Vagina (tissue), 2 donors: ENCODE results near the gene DNAH6. TPM values are rescaled to one million over a fixed set of nuclear protein-coding genes. Genes with fewer than 3 reads are reported as not detected.

Experiments
- DNase-seq, 2 donors: peaks; one replicate each; pipeline ENCODE4 v3.0.0-alpha.2; 2017; ENCODE audit errors: extremely low spot score in 2 of 2
- H3K27ac ChIP-seq: fragments of 200-600 bp; sonication (generic); one replicate; pipeline ENCODE4 v1.5.1; 2019
- H3K27me3 ChIP-seq: fragments of 200-600 bp; sonication (generic); one replicate; pipeline ENCODE4 v1.5.1; 2019
- H3K36me3 ChIP-seq, 2 donors: fragments of 200-600 bp; sonication (generic); one replicate each; pipeline ENCODE4 v1.5.1; 2017 to 2019
- H3K4me1 ChIP-seq: fragments of 200-600 bp; sonication (generic); one replicate; pipeline ENCODE4 v1.5.1; 2019
- H3K4me3 ChIP-seq, 2 donors: fragments of 200-600 bp; sonication (generic); 1 replicate in 1 of 2; 2 replicates in 1 of 2; pipeline ENCODE4 v1.5.1; 2016 to 2019
- H3K9me3 ChIP-seq: fragments of 200-600 bp; sonication (generic); one replicate; pipeline ENCODE4 v1.5.1; 2019
- POLR2A ChIP-seq, 2 donors: fragments of 450-650 bp; IDR thresholded peaks; one replicate each; pipeline ENCODE4 v1.6.1; 2017; ENCODE audit warnings: antibody characterized with exemption in 2 of 2, mild to moderate bottlenecking in 2 of 2, moderate library complexity in 2 of 2
- POLR2AphosphoS5 ChIP-seq, 2 donors: sonication (generic); formaldehyde crosslinking; IDR thresholded peaks; one replicate each; pipeline ENCODE4 v1.9.0; 2017; ENCODE audit warnings: antibody characterized with exemption in 2 of 2, mild to moderate bottlenecking in 2 of 2, low read depth in 1 of 2; ENCODE audit not compliant: insufficient read depth in 1 of 2
- intact Hi-C: fragments of 100-400 bp; cut with DNase I; formaldehyde crosslinking; loops from one replicate; pipeline ENCODE4 v1.15.1; 2023
- total RNA-seq: library from RNA; depleted of rRNA; stranded (reverse); fragments of >200 nt; gene quantifications from one replicate; pipeline ENCODE4 v1.2.3, GENCODE V29; 2016
- TF ChIP-seq, protein P1 (sequence below), 3 experiments: fragments of 450-650 bp in 2 of 3; fragments of 200-600 bp in 1 of 3; sonication (generic) in 1 of 3; IDR thresholded peaks; one replicate each; pipeline ENCODE4 v1.5.1; 2017 to 2019; ENCODE audit warnings: antibody characterized with exemption in 3 of 3, mild to moderate bottlenecking in 2 of 3, moderate library complexity in 2 of 3

DNAH6 gene
- total RNA-seq, 1 donor from 2014 or later, result 0.49 TPM

GRCh38 chr2:84748341-84748740 lies 232.0 kb downstream of the DNAH6 start:
- DNase-seq, result no peak
- no peaks in the 10 kb centered on the region for H3K36me3 ChIP-seq
- intact Hi-C loops, result no loop called here
- no peak overlapping the region for H3K4me3 ChIP-seq
- no peaks in the 10 kb centered on the region for H3K4me1 ChIP-seq
- H3K9me3 ChIP-seq, result no peaks in the 10 kb centered on the region
- no peaks in the 10 kb centered on the region for H3K27me3 ChIP-seq
- H3K27ac ChIP-seq, result no peak overlapping the region
- TF ChIP-seq POLR2A (IDR thresholded peaks at IDR 0.05) (no peak), POLR2AphosphoS5 (IDR thresholded peaks at IDR 0.05; ENCODE audit: insufficient read depth in 1 of 2, low read depth in 1 of 2) (no peak)
- TF ChIP-seq, protein P1, sequence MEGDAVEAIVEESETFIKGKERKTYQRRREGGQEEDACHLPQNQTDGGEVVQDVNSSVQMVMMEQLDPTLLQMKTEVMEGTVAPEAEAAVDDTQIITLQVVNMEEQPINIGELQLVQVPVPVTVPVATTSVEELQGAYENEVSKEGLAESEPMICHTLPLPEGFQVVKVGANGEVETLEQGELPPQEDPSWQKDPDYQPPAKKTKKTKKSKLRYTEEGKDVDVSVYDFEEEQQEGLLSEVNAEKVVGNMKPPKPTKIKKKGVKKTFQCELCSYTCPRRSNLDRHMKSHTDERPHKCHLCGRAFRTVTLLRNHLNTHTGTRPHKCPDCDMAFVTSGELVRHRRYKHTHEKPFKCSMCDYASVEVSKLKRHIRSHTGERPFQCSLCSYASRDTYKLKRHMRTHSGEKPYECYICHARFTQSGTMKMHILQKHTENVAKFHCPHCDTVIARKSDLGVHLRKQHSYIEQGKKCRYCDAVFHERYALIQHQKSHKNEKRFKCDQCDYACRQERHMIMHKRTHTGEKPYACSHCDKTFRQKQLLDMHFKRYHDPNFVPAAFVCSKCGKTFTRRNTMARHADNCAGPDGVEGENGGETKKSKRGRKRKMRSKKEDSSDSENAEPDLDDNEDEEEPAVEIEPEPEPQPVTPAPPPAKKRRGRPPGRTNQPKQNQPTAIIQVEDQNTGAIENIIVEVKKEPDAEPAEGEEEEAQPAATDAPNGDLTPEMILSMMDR (IDR thresholded peaks at IDR 0.05), result no peak

DNA sequence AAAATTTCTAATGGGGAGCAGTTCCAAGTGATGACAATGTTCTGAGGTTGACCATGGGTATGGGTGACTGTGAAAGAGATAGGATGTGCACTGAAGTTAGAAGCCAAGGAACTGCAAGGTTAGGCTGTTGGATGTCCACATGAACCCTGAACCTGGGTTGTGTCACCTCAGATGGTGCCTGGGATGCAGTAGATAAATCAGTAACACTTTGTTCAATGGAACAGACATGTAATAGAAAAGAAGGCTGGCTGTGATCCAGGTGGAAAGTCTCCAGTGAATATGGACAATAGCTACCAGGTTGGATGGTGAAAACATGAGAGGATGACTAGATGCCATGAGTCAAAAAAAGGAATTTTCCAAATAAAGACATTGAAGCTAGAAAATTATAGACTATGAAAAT lies 233.1 kb downstream of the DNAH6 start:
- no peak overlapping the region for H3K4me3 ChIP-seq
- H3K27me3 ChIP-seq, result no peaks in the 10 kb centered on the region
- no peaks in the 10 kb centered on the region for H3K9me3 ChIP-seq
- TF ChIP-seq POLR2AphosphoS5 (IDR thresholded peaks at IDR 0.05; ENCODE audit: insufficient read depth in 1 of 2, low read depth in 1 of 2) (no peak), POLR2A (IDR thresholded peaks at IDR 0.05) (no peak)
- TF ChIP-seq, protein P1 (IDR thresholded peaks at IDR 0.05), result no peak
- H3K27ac ChIP-seq, result no peak overlapping the region
- H3K4me1 ChIP-seq, result no peaks in the 10 kb centered on the region
- intact Hi-C loops, result no loop called here
- DNase-seq, result no peak
- no peaks in the 10 kb centered on the region for H3K36me3 ChIP-seq

DNA sequence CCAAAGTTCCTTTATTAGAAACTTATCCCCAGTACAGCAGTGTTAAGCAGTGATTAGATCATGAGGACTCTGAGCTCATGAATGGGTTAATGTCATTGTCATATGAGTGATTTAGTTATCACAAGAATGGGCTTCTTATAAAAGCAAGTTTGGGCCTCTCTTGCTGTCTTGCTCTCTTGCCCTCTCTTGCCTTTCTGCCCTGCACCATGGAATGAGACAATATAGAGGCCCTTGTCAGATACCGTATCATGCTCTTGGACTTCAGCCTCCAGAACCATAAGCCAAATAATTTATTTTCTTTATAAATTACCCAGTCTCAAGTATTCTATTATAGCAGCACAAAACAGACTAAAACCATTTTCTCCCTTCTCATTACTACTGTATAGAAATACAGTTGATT lies 238.8 kb downstream of the DNAH6 start:
- Histone ChIP-seq H3K27me3 (no peaks in the 10 kb centered on the region), H3K36me3 (no peaks in the 10 kb centered on the region), H3K4me1 (no peaks in the 10 kb centered on the region), H3K27ac (no peak overlapping the region), H3K4me3 (no peak overlapping the region), H3K9me3 (no peaks in the 10 kb centered on the region)
- no peak for TF ChIP-seq POLR2A (IDR thresholded peaks at IDR 0.05)
- TF ChIP-seq, protein P1 (IDR thresholded peaks at IDR 0.05), result no peak
- no peak for TF ChIP-seq POLR2AphosphoS5 (IDR thresholded peaks at IDR 0.05; ENCODE audit: insufficient read depth in 1 of 2, low read depth in 1 of 2)
- DNase-seq, result no peak
- intact Hi-C loops, result no loop called here

DNA sequence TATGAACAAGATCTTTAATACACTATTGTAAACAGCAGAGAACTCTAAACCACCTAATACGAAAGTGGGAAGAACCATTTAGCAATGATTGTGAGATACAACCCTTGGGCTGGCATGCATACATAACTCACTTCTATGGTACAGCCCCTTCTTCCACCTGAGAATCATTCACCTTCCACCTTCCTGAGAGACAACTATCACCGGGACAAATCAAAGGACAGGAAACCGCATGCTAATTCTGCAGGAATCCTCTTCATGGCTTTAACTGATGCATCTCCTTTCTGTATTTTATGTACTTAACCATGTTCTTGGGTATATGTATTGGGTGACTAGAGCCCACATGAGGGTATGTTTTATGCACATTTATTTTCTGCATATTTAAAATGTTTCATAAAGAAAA lies 241.3 kb downstream of the DNAH6 start:
- no peaks in the 10 kb centered on the region for H3K9me3 ChIP-seq
- TF ChIP-seq, protein P1 (IDR thresholded peaks at IDR 0.05), result no peak
- TF ChIP-seq POLR2A (IDR thresholded peaks at IDR 0.05) (no peak), POLR2AphosphoS5 (IDR thresholded peaks at IDR 0.05; ENCODE audit: insufficient read depth in 1 of 2, low read depth in 1 of 2) (no peak)
- H3K27me3 ChIP-seq, result no peaks in the 10 kb centered on the region

GRCh38 chr2:84766791-84767190 lies 250.5 kb downstream of the DNAH6 start:
- intact Hi-C loops, result no loop called here
- Histone ChIP-seq H3K27ac (no peak overlapping the region), H3K4me1 (no peaks in the 10 kb centered on the region), H3K27me3 (no peaks in the 10 kb centered on the region), H3K36me3 (no peaks in the 10 kb centered on the region), H3K4me3 (no peak overlapping the region), H3K9me3 (peaks cover 6% of the 10 kb centered on the region)
- DNase-seq, result no peak
- TF ChIP-seq, protein P1 (IDR thresholded peaks at IDR 0.05), result no peak
- no peak for TF ChIP-seq POLR2A (IDR thresholded peaks at IDR 0.05)
- TF ChIP-seq POLR2AphosphoS5 (IDR thresholded peaks at IDR 0.05; ENCODE audit: insufficient read depth in 1 of 2, low read depth in 1 of 2), result no peak

More for the DNA sequence above, 241.3 kb downstream of the DNAH6 start:
- Histone ChIP-seq H3K4me1 (no peaks in the 10 kb centered on the region), H3K27ac (no peak overlapping the region), H3K4me3 (no peak overlapping the region), H3K36me3 (no peaks in the 10 kb centered on the region)
- no peak for DNase-seq
- intact Hi-C loops, result no loop called here
